ENCODE results near the gene ELP5. TPM values are rescaled to one million over a fixed set of nuclear protein-coding genes. Genes with fewer than 3 reads are reported as not detected.
"Not testable (repeated sequence)": the region's sequence is repeated elsewhere in the genome, so short reads cannot be mapped to it uniquely, and the experiment has no call there.

ELP5 gene
- total RNA-seq, 1 donor from 2014 or later: 35.0 TPM

DNA sequence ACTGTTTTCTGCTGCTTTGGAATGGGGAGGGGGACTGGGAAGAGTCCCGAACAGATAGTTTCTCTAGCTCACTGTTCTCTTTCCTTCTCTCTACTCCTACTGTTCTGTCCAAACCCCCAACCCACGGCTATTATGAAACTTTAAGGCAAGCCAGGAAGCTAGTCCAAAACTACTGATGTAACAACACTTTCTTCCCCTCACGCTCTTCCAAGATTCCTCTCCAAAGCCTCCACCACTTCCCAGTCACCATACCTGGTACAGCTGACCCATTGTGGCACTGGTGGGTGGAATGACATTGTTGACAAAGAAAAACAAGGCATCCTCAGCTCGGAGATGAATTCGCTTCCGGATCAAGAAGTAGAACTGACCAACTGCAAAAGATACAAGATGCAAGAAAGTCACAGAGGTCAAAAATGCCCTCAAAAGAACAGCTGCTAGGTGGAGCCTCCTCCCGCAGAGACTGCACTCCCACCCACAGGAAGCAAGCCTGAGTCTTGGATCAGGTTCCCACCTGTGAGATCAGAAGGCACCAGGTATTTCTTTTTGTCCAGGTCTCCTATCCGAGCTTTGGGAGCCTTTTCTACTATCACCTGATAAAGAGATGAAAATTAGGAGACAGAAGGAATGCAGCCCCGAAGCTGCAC, 10.8 kb upstream of the ELP5 start:
- ATAC-seq (no peak), DNase-seq (no peak)
- H3K4me3 ChIP-seq: peak overlapping the region; percentile 99
- peaks cover 26% of the 10 kb centered on the region for H3K4me1 ChIP-seq
- no peaks in the 10 kb centered on the region for H3K9me3 ChIP-seq
- intact Hi-C loops (cut with DNase I): no loop called here
- no peaks in the 10 kb centered on the region for H3K27me3 ChIP-seq
- TF ChIP-seq, protein P1, sequence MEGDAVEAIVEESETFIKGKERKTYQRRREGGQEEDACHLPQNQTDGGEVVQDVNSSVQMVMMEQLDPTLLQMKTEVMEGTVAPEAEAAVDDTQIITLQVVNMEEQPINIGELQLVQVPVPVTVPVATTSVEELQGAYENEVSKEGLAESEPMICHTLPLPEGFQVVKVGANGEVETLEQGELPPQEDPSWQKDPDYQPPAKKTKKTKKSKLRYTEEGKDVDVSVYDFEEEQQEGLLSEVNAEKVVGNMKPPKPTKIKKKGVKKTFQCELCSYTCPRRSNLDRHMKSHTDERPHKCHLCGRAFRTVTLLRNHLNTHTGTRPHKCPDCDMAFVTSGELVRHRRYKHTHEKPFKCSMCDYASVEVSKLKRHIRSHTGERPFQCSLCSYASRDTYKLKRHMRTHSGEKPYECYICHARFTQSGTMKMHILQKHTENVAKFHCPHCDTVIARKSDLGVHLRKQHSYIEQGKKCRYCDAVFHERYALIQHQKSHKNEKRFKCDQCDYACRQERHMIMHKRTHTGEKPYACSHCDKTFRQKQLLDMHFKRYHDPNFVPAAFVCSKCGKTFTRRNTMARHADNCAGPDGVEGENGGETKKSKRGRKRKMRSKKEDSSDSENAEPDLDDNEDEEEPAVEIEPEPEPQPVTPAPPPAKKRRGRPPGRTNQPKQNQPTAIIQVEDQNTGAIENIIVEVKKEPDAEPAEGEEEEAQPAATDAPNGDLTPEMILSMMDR (IDR thresholded peaks at IDR 0.05): no peak
- peak overlapping the region; percentile 97 for H3K27ac ChIP-seq
- peaks cover 48% of the 10 kb centered on the region for H3K36me3 ChIP-seq

DNA sequence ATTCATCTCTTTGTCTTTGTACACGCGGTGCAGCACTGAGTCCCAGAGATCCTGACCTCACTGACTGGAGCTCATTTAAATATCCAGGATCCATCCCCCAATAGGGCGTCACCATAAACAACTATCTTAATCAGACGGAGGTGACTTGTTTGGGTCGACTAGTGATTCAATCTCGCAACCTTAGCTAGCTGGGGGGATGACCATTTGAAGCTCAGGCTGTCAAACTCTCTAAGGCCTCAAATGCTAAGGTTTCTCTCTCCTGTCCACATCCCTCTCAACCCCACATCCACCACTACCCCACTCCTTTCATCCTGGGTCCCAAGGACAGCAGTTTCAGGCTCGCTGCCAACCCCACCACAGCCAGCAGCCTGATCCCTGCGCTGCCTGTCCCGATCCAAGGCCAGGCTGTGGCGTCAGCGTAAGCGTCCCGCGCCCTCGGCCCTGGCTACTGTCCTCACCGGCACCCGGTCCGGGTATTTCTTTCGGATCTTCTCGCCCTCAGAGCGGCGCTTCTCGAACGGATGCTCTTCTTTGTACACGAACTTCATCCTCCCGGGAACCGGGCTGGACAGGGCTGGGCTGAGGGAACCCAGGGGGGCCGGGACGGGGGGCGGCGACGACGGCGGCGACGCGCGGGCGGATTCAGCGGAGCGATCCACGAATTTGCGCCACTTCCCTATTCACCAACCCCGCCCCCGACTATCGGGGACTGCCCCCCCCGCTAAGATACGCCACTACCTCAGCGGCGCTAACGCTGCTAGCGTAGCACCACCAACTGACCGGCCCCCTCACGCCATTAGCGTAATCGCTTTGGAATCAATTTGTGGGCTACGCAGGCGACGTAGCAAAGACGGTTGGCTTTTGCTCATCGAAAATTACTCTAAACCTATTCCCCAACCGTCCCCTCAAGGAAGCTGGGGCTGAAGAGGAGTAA, 10.0 kb upstream of the ELP5 start, which contains the start of gene GABARAP:
TSS of gene GABARAP (minus strand) at position 667 of the 934 bp plus-strand sequence. CDS start at position 548, 119 bp downstream.
- peaks cover 54% of the 10 kb centered on the region for H3K36me3 ChIP-seq
- H3K27ac ChIP-seq: peak within 1 kb of the TSS; percentile 97
- peaks cover 26% of the 10 kb centered on the region for H3K4me1 ChIP-seq
- DNase-seq: peak; percentile 97
- peak; percentile 60 for ATAC-seq
- peak within 1 kb of the TSS; percentile 99 for H3K4me3 ChIP-seq
- TF ChIP-seq, protein P1 (IDR thresholded peaks at IDR 0.05): no peak
- H3K27me3 ChIP-seq: no peaks in the 10 kb centered on the region
- no peaks in the 10 kb centered on the region for H3K9me3 ChIP-seq
- intact Hi-C loops (cut with DNase I): no loop called here

DNA sequence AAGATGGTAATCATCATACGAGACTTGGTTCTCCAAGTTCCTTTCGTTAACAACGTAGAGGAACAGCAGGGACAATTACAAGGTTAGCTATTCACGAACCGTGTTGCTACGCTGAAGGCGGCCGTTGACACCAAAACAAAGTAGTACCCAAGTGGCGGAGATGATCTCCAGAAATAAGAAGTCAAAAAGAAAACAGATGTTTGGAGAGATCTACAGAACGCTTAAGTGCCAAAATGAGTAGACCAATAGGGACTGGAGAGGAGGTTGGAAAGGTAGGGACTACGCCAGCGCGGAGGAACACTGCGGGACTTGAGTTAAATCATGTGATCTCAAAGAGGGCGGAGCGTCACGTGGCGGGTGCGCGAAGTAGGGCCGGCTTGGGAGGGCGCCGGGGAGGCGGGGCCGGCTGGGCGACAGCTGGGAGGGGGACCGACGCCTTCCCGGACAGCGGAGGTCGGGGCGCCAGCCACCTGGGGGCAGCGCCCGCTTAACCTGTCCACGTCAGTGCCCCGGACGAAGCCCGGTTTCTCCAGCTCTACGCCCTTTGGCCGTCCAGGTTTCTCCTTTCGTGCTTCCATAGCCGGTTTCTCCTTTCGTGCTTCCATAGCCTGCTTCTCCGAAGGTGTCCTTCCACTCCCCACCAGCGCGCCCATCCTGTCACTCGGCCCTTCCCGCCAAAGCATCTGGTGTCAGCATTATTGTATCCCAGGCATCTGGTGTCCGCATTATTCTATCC, 9.1 kb upstream of the ELP5 start:
- H3K36me3 ChIP-seq: peaks cover 54% of the 10 kb centered on the region
- TF ChIP-seq, protein P1 (IDR thresholded peaks at IDR 0.05): no peak
- H3K4me1 ChIP-seq: peaks cover 26% of the 10 kb centered on the region
- peak overlapping the region; percentile 99 for H3K4me3 ChIP-seq
- no peaks in the 10 kb centered on the region for H3K9me3 ChIP-seq
- H3K27me3 ChIP-seq: no peaks in the 10 kb centered on the region
- ATAC-seq: peak; percentile 62
- peak overlapping the region; percentile 97 for H3K27ac ChIP-seq
- DNase-seq: peak; percentile 97
- intact Hi-C loops (cut with DNase I): no loop called here

DNA sequence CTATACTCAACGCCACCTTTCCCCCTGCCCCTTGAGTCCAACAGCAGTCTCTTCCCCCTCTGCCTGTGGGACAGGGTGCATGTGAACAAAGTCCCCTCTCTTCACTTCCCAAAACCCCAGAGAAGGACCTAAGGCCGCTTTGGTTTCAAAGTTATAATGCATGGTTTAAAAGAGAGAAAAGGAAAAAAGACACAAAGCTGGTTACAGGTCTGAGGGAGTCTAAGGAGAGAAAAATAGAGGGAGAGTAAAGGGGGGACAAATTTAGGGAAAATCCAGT, 8.6 kb upstream of the ELP5 start:
- peaks cover 26% of the 10 kb centered on the region for H3K4me1 ChIP-seq
- ATAC-seq: no peak
- peak overlapping the region; percentile 99 for H3K4me3 ChIP-seq
- no peaks in the 10 kb centered on the region for H3K9me3 ChIP-seq
- DNase-seq: no peak
- TF ChIP-seq, protein P1 (IDR thresholded peaks at IDR 0.05): no peak
- H3K36me3 ChIP-seq: peaks cover 54% of the 10 kb centered on the region
- no peaks in the 10 kb centered on the region for H3K27me3 ChIP-seq
- H3K27ac ChIP-seq: peak overlapping the region; percentile 97
- intact Hi-C loops (cut with DNase I): no loop called here

DNA sequence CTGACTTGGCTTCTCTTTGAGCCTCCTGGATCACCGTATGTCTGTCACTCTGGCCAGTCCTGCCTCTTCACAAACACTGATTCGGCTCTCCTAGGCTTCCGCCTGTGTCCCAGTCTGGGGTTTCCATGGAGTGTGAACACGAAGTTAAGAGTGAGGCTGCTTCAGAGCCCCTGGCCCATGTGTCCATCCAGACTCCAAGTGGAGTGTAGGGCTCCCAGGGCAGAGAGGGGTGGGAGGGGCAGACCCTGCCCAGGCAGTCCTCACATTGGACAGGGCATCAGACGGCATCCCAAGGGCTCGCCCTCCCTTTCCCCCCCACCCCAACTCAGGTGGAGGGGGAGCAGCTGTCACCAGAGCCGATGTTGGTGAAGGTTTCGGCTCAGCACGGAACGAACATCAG, 8.2 kb upstream of the ELP5 start:
- Histone ChIP-seq H3K36me3 (peaks cover 54% of the 10 kb centered on the region), H3K4me3 (peak overlapping the region; percentile 99), H3K27ac (peak overlapping the region; percentile 97), H3K4me1 (peaks cover 29% of the 10 kb centered on the region)
- DNase-seq; ATAC-seq; intact Hi-C loops (cut with DNase I); H3K27me3 ChIP-seq; H3K9me3 ChIP-seq: not testable (repeated sequence)

Measured in upper lobe of right lung (tissue), 1 donor.